DND-41 (cell line): ENCODE data around the gene CACNA2D4.

ENCODE experiments used
- ATAC-seq: fragments of 200-7000 bp; cut with Tn5 transposase; 3 replicates; pipeline ENCODE4 v1.9.1; 2021; ENCODE audit warnings: low read depth; ENCODE audit not compliant: insufficient read depth
- DNase-seq: peaks from one replicate; pipeline ENCODE4 v3.0.0-alpha.2; 2020
- H2AFZ ChIP-seq: 2 replicates; pipeline ENCODE4 v1.6.0; 2012; ENCODE audit warnings: low read depth, low read length
- H3K27ac ChIP-seq: 2 replicates; pipeline ENCODE4 v1.5.1; 2012; ENCODE audit warnings: low read length, inconsistent platforms
- H3K27me3 ChIP-seq: fragments of 200-600 bp; sonication (generic); 2 replicates; pipeline ENCODE4 v1.6.0; 2012; ENCODE audit warnings: low read length, mild to moderate bottlenecking, inconsistent platforms; ENCODE audit not compliant: insufficient read depth, poor library complexity
- H3K36me3 ChIP-seq: 2 replicates; pipeline ENCODE4 v1.5.1; 2012; ENCODE audit warnings: low read length, inconsistent platforms; ENCODE audit not compliant: insufficient read depth
- H3K4me1 ChIP-seq: 2 replicates; pipeline ENCODE4 v1.5.1; 2012; ENCODE audit warnings: mild to moderate bottlenecking, low read length; ENCODE audit not compliant: insufficient read depth
- H3K4me2 ChIP-seq: 2 replicates; pipeline ENCODE4 v1.6.0; 2012; ENCODE audit warnings: mild to moderate bottlenecking, moderate library complexity, low read length, inconsistent platforms; ENCODE audit not compliant: insufficient read depth
- H3K4me3 ChIP-seq, 2 experiments: fragments of 200-600 bp in 1 of 2; shearing (Covaris generic) in 1 of 2; 2 replicates each; pipeline ENCODE4 v1.5.1; 2012 to 2016; ENCODE audit warnings: inconsistent platforms in 2 of 2, low read length in 2 of 2, mild to moderate bottlenecking in 2 of 2, low read depth in 1 of 2, moderate library complexity in 1 of 2
- H3K79me2 ChIP-seq: 2 replicates; pipeline ENCODE4 v1.6.0; 2012; ENCODE audit warnings: low read length, inconsistent platforms; ENCODE audit not compliant: insufficient read depth
- H3K9ac ChIP-seq: 2 replicates; pipeline ENCODE4 v1.6.0; 2012; ENCODE audit warnings: low read depth, mild to moderate bottlenecking, inconsistent platforms, low read length, moderate library complexity
- H3K9me3 ChIP-seq: 2 replicates; pipeline ENCODE4 v1.5.1; 2012; ENCODE audit warnings: low read length, moderate library complexity, mild to moderate bottlenecking, inconsistent platforms; ENCODE audit not compliant: insufficient read depth, severe bottlenecking
- H4K20me1 ChIP-seq: 2 replicates; pipeline ENCODE4 v1.6.0; 2012; ENCODE audit warnings: low read length; ENCODE audit not compliant: insufficient read depth
- CTCF ChIP-seq: IDR thresholded peaks from 2 replicates; pipeline ENCODE4 v1.5.1; 2012; ENCODE audit warnings: borderline replicate concordance, low read length, moderate library complexity, mild to moderate bottlenecking; ENCODE audit not compliant: poor library complexity, severe bottlenecking; ENCODE audit errors: extremely low read depth
- EZH2 ChIP-seq: IDR thresholded peaks from 3 replicates; pipeline ENCODE4 v1.6.1; 2012; ENCODE audit warnings: borderline replicate concordance, low read depth, mild to moderate bottlenecking, moderate library complexity, low read length, inconsistent platforms; ENCODE audit not compliant: severe bottlenecking

Gene CACNA2D4

GRCh38 chr12:1768615-1769014 is 149.8 kb downstream of the CACNA2D4 start:
- no peak overlapping the region for H3K9ac ChIP-seq
- peaks cover 79% of the 10 kb centered on the region for H3K79me2 ChIP-seq
- H3K4me1 ChIP-seq, result no peaks in the 10 kb centered on the region
- DNase-seq (no peak), ATAC-seq (no peak)
- TF ChIP-seq EZH2 (no peak), CTCF (no peak)
- no peak overlapping the region for H3K27ac ChIP-seq
- H3K9me3 ChIP-seq, result no peaks in the 10 kb centered on the region
- H3K4me2 ChIP-seq, result no peak overlapping the region
- no peaks in the 10 kb centered on the region for H3K27me3 ChIP-seq
- no peak overlapping the region for H2AFZ ChIP-seq
- H4K20me1 ChIP-seq, result peaks cover 6% of the 10 kb centered on the region; the same call in 1 of the 2 replicates
- H3K36me3 ChIP-seq, result peaks cover 31% of the 10 kb centered on the region
- H3K4me3 ChIP-seq, result no peak overlapping the region

GRCh38 chr12:1767407-1768090 is 150.9 kb downstream of the CACNA2D4 start:
- peaks cover 6% of the 10 kb centered on the region; the same call in 1 of the 2 replicates for H4K20me1 ChIP-seq
- H3K4me1 ChIP-seq, result no peaks in the 10 kb centered on the region
- no peak overlapping the region for H3K27ac ChIP-seq
- TF ChIP-seq EZH2 (no peak), CTCF (no peak)
- H3K79me2 ChIP-seq, result peaks cover 88% of the 10 kb centered on the region
- no peak overlapping the region for H3K4me3 ChIP-seq
- no peak overlapping the region for H2AFZ ChIP-seq
- H3K9me3 ChIP-seq, result no peaks in the 10 kb centered on the region
- H3K9ac ChIP-seq, result no peak overlapping the region
- ATAC-seq, result no peak
- DNase-seq, result no peak
- H3K4me2 ChIP-seq, result no peak overlapping the region
- no peaks in the 10 kb centered on the region for H3K27me3 ChIP-seq
- peaks cover 21% of the 10 kb centered on the region for H3K36me3 ChIP-seq

- Histone ChIP-seq H3K27ac (no peak overlapping the region), H3K36me3 (peaks cover 28% of the 10 kb centered on the region), H3K79me2 (peaks cover 90% of the 10 kb centered on the region), H3K4me1 (no peaks in the 10 kb centered on the region), H3K4me3 (no peak overlapping the region), H3K9me3 (no peaks in the 10 kb centered on the region), H2AFZ (no peak overlapping the region), H4K20me1 (peaks cover 13% of the 10 kb centered on the region; the same call in 1 of the 2 replicates), H3K27me3 (no peaks in the 10 kb centered on the region), H3K4me2 (no peak overlapping the region), H3K9ac (no peak overlapping the region)
- DNase-seq (no peak), ATAC-seq (no peak)
- TF ChIP-seq CTCF, result no peak
- no peak for TF ChIP-seq EZH2
Measured at GRCh38 chr12:1766110-1766509, 152.3 kb downstream of the CACNA2D4 start.
